H1 (cell line): Measurements from ENCODE around the gene PLVAP.

Experiments used
- CEBPB ChIP-seq: IDR thresholded peaks from 2 replicates; pipeline ENCODE4 v1.6.1; 2012; ENCODE audit warnings: low read depth, low read length
- GTF2F1 ChIP-seq: IDR thresholded peaks from 2 replicates; pipeline ENCODE4 v1.6.1; 2012; ENCODE audit warnings: low read depth, low read length, improper control_type of control experiment, borderline replicate concordance
- POLR2AphosphoS5 ChIP-seq: IDR thresholded peaks from 2 replicates; pipeline ENCODE4 v1.6.1; 2011; ENCODE audit warnings: low read depth, low read length
- RFX5 ChIP-seq: IDR thresholded peaks from 2 replicates; pipeline ENCODE4 v1.6.1; 2011; ENCODE audit warnings: low read depth, low read length, improper control_type of control experiment, borderline replicate concordance
- SP2 ChIP-seq: IDR thresholded peaks from 2 replicates; pipeline ENCODE4 v1.6.1; 2012; ENCODE audit warnings: mild to moderate bottlenecking, low read length, inconsistent platforms
- YY1 ChIP-seq: IDR thresholded peaks from 2 replicates; pipeline ENCODE4 v1.6.1; 2011; ENCODE audit warnings: low read depth, mild to moderate bottlenecking, low read length
- TF ChIP-seq, protein P1 (sequence below), 3 experiments: IDR thresholded peaks; 1 replicate in 2 of 3; 2 replicates in 1 of 3; pipeline versions ENCODE4 v1.5.1 to v1.6.1; 2011; ENCODE audit warnings: low read length in 3 of 3, mild to moderate bottlenecking in 3 of 3, inconsistent platforms in 2 of 3, low read depth in 1 of 3, moderate library complexity in 1 of 3; ENCODE audit not compliant: insufficient read depth in 1 of 3; ENCODE audit errors: control extremely low read depth in 1 of 3
- TF ChIP-seq, protein P2 (sequence below): IDR thresholded peaks from 2 replicates; pipeline ENCODE4 v1.6.1; 2011; ENCODE audit warnings: low read length, improper control_type of control experiment

DNA sequence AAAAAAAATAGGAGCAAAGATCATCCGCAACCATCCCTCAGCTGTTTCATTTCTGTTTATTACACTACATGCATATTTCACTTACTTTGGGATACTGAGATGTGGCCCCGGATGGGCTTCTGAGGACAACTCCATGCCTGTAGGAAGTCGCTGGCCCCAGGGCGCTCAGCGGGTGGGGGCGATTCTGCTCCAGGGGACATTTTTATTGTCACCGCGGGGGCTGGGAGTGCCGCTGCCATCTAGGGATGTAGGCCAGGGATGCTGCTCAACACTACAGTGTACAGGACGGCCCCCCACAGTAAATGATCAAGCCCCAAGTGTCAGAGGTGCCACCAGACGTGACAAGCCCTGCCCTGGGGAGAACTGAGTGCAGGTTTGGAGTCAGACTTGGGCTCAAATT, 34.7 kb upstream of the PLVAP start:
- TF ChIP-seq RFX5 (no peak), POLR2AphosphoS5 (no peak), CEBPB (no peak), GTF2F1 (no peak), SP2 (no peak), YY1 (no peak)
- TF ChIP-seq, protein P1, sequence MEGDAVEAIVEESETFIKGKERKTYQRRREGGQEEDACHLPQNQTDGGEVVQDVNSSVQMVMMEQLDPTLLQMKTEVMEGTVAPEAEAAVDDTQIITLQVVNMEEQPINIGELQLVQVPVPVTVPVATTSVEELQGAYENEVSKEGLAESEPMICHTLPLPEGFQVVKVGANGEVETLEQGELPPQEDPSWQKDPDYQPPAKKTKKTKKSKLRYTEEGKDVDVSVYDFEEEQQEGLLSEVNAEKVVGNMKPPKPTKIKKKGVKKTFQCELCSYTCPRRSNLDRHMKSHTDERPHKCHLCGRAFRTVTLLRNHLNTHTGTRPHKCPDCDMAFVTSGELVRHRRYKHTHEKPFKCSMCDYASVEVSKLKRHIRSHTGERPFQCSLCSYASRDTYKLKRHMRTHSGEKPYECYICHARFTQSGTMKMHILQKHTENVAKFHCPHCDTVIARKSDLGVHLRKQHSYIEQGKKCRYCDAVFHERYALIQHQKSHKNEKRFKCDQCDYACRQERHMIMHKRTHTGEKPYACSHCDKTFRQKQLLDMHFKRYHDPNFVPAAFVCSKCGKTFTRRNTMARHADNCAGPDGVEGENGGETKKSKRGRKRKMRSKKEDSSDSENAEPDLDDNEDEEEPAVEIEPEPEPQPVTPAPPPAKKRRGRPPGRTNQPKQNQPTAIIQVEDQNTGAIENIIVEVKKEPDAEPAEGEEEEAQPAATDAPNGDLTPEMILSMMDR (IDR thresholded peaks at IDR 0.05; ENCODE audit: control extremely low read depth in 1 of 3, insufficient read depth in 1 of 3, low read depth in 1 of 3, low read length in 3 of 3): no peak
- TF ChIP-seq, protein P2, sequence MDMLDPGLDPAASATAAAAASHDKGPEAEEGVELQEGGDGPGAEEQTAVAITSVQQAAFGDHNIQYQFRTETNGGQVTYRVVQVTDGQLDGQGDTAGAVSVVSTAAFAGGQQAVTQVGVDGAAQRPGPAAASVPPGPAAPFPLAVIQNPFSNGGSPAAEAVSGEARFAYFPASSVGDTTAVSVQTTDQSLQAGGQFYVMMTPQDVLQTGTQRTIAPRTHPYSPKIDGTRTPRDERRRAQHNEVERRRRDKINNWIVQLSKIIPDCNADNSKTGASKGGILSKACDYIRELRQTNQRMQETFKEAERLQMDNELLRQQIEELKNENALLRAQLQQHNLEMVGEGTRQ: no peak
